Endothelial cell of umbilical vein (primary cell): ENCODE measurements around the gene WLS. TPM values are rescaled to one million over a fixed set of nuclear protein-coding genes. Genes with fewer than 3 reads are reported as not detected.

Experiments
- BruUV-seq: library from RNA; stranded (reverse); fragments of 400-500 nt; replicated peaks from 2 replicates; lab custom pipeline; 2021; lab: Mats Ljungman, UMichigan
- CTCF ChIA-PET: fragments of 300-600, 350-600 bp; sonication (Branson Sonifier 250); formaldehyde crosslinking; loops from one replicate; lab custom pipeline; 2021; ENCODE audit warnings: antibody characterized with exemption, inconsistent platforms; lab: Charles Lee
- POLR2A ChIA-PET: fragments of 300-600, 350-600 bp; sonication (Branson Sonifier 250); formaldehyde crosslinking; loops from one replicate; lab custom pipeline; 2021; ENCODE audit warnings: antibody characterized with exemption, inconsistent platforms; lab: Charles Lee
- DNase-seq: peaks from one replicate; pipeline ENCODE4 v3.0.0-alpha.2; 2011; ENCODE audit warnings: low read depth, low spot score
- FAIRE-seq: peaks from 2 replicates; lab custom pipeline; 2011; peaks lifted over from hg19 to GRCh38; lab: Jason Lieb, UNC
- H2AFZ ChIP-seq: 2 replicates; pipeline ENCODE4 v1.6.0; 2012; ENCODE audit warnings: low read depth, low read length, control low read depth, inconsistent platforms
- H3K27ac ChIP-seq: 2 replicates; pipeline ENCODE4 v1.5.1; 2011; ENCODE audit warnings: low read depth, mild to moderate bottlenecking, control low read depth, low read length, moderate library complexity; ENCODE audit not compliant: insufficient read depth
- H3K27me3 ChIP-seq, 2 experiments: 2 replicates each; pipeline versions ENCODE4 v1.6.0 to v1.6.1; 2011; ENCODE audit warnings: low read length in 2 of 2, mixed read lengths in 1 of 2; ENCODE audit not compliant: control insufficient read depth in 2 of 2, insufficient read depth in 2 of 2
- H3K36me3 ChIP-seq, 2 experiments: 2 replicates in 1 of 2; 3 replicates in 1 of 2; pipeline ENCODE4 v1.5.1; 2011; ENCODE audit warnings: low read length in 2 of 2, mild to moderate bottlenecking in 1 of 2, moderate library complexity in 1 of 2; ENCODE audit not compliant: control insufficient read depth in 2 of 2, insufficient read depth in 2 of 2; ENCODE audit errors: extremely low read depth in 1 of 2
- H3K4me1 ChIP-seq: 3 replicates; pipeline ENCODE4 v1.5.1; 2011; ENCODE audit warnings: mild to moderate bottlenecking, low read length; ENCODE audit not compliant: control insufficient read depth, insufficient read depth; ENCODE audit errors: extremely low read depth
- H3K4me2 ChIP-seq: 2 replicates; pipeline ENCODE4 v1.6.1; 2011; ENCODE audit warnings: low read length, control low read depth, mixed read lengths; ENCODE audit not compliant: insufficient read depth
- H3K4me3 ChIP-seq, 3 experiments: fragments of 200-600 bp in 1 of 3; sonication (generic), shearing (Covaris generic) in 1 of 3; replicated peaks in 1 of 3; 2 replicates each; pipeline ENCODE4 v1.5.1; 2011 to 2016; ENCODE audit warnings: control low read depth in 3 of 3, low read length in 3 of 3, mild to moderate bottlenecking in 2 of 3, inconsistent platforms in 1 of 3, low read depth in 1 of 3, moderate library complexity in 1 of 3; ENCODE audit not compliant: insufficient read depth in 1 of 3
- H3K79me2 ChIP-seq: 2 replicates; pipeline ENCODE4 v1.6.0; 2012; ENCODE audit warnings: low read length, inconsistent platforms; ENCODE audit not compliant: control insufficient read depth, insufficient read depth
- H3K9ac ChIP-seq: replicated peaks from 2 replicates; pipeline ENCODE3; 2011; ENCODE audit warnings: low read length, control low read depth; ENCODE audit not compliant: insufficient read depth; ENCODE audit errors: extremely low read depth
- H3K9me1 ChIP-seq: replicated peaks from 3 replicates; pipeline ENCODE4 v1.6.0; 2011; ENCODE audit warnings: mild to moderate bottlenecking, low read length; ENCODE audit not compliant: control insufficient read depth, insufficient read depth; ENCODE audit errors: extremely low read depth
- H3K9me3 ChIP-seq: replicated peaks from 2 replicates; pipeline ENCODE4 v1.5.1; 2012; ENCODE audit warnings: low read length, inconsistent platforms; ENCODE audit not compliant: control insufficient read depth, insufficient read depth
- H4K20me1 ChIP-seq: replicated peaks from 2 replicates; pipeline ENCODE3; 2011; ENCODE audit warnings: mild to moderate bottlenecking, low read length; ENCODE audit not compliant: control insufficient read depth, insufficient read depth; ENCODE audit errors: extremely low read depth
- CTCF ChIP-seq, 2 donors: IDR thresholded peaks; 1 replicate in 1 of 2; 2 replicates in 1 of 2; pipeline ENCODE4 v1.5.1; 2011; ENCODE audit warnings: low read length in 2 of 2, mild to moderate bottlenecking in 2 of 2, moderate library complexity in 2 of 2, control low read depth in 1 of 2, inconsistent platforms in 1 of 2, low read depth in 1 of 2; ENCODE audit not compliant: insufficient read depth in 1 of 2; ENCODE audit errors: extremely low read depth in 1 of 2
- EZH2 ChIP-seq: IDR thresholded peaks from 2 replicates; pipeline ENCODE4 v1.6.1; 2012; ENCODE audit warnings: borderline replicate concordance, low read depth, mild to moderate bottlenecking, moderate library complexity, low read length, inconsistent platforms; ENCODE audit not compliant: severe bottlenecking
- FOS ChIP-seq: IDR thresholded peaks from 2 replicates; pipeline ENCODE4 v1.6.1; 2011; ENCODE audit warnings: mild to moderate bottlenecking, low read length, moderate library complexity, borderline replicate concordance; ENCODE audit not compliant: insufficient read depth
- GATA2 ChIP-seq: IDR thresholded peaks from 2 replicates; pipeline ENCODE4 v1.7.0; 2011; ENCODE audit warnings: low read depth, mild to moderate bottlenecking, moderate library complexity, mixed read lengths, low read length; ENCODE audit not compliant: insufficient read length, insufficient read depth
- JUN ChIP-seq: IDR thresholded peaks from 2 replicates; pipeline ENCODE4 v1.6.1; 2011; ENCODE audit warnings: borderline replicate concordance, low read depth; ENCODE audit not compliant: insufficient read length, insufficient read depth
- MAX ChIP-seq: IDR thresholded peaks from 2 replicates; pipeline ENCODE4 v1.6.1; 2011; ENCODE audit not compliant: insufficient read depth, insufficient read length
- MYC ChIP-seq: IDR thresholded peaks from one replicate; pipeline ENCODE4 v1.6.1; 2011; ENCODE audit warnings: mild to moderate bottlenecking, low read depth, low read length
- POLR2A ChIP-seq: IDR thresholded peaks from 2 replicates; pipeline ENCODE4 v1.6.1; 2012; ENCODE audit warnings: low read depth, mild to moderate bottlenecking, control low read depth, low read length
- POLR2AphosphoS5 ChIP-seq: IDR thresholded peaks from 2 replicates; pipeline ENCODE4 v1.6.1; 2012; ENCODE audit warnings: low read depth, mild to moderate bottlenecking, control low read depth, low read length, moderate library complexity; ENCODE audit not compliant: insufficient read depth
- dilution Hi-C: fragments of 300-500 bp; cut with MboI; formaldehyde crosslinking; loops from one replicate; pipeline ENCODE4 v1.15.0; 2019; ENCODE audit warnings: low sequenced_read_pairs; ENCODE audit not compliant: extremely low pct_ligation_motif_present
- intact Hi-C: fragments of 100-400 bp; cut with micrococcal nuclease; formaldehyde crosslinking; loops from one replicate; pipeline ENCODE4 v1.10.0; 2022
- polyA plus RNA-seq, 4 experiments: library from polyadenylated mRNA; depleted of rRNA in 3 of 4; stranded (reverse) in 3 of 4; unstranded in 1 of 4; fragments of >200 nt; gene quantifications; 2 replicates each; pipeline versions ENCODE4 v1.2.1 to v1.2.3, GENCODE V29; 2011 to 2012; ENCODE audit warnings: missing spikeins in 1 of 4
- total RNA-seq: library from RNA; stranded (reverse); gene quantifications from 2 replicates; pipeline ENCODE4 v1.2.3, GENCODE V29; 2021

WLS gene
- total and polyA plus RNA-seq, 2 donors (not counting 3 experiments of a cell fraction or from before 2014, with no cell fraction given): 121 to 199 TPM

- intact Hi-C loops (no loop called here), dilution Hi-C loops (no loop called here)
- no peak overlapping the region for H3K9ac ChIP-seq
- TF ChIP-seq JUN (no peak), FOS (no peak), EZH2 (no peak), GATA2 (no peak), MAX (no peak), POLR2A (no peak), POLR2AphosphoS5 (no peak), CTCF (IDR thresholded peaks at IDR 0.05; ENCODE audit: extremely low read depth in 1 of 2, insufficient read depth in 1 of 2, low read depth in 1 of 2, low read length in 2 of 2) (no peak), MYC (no peak)
- H3K79me2 ChIP-seq: no peaks in the 10 kb centered on the region
- H3K36me3 ChIP-seq: no peaks in the 10 kb centered on the region
- H3K9me3 ChIP-seq: no peaks in the 10 kb centered on the region
- H4K20me1 ChIP-seq: no peaks in the 10 kb centered on the region
- no TSS peak for BruUV-seq
- ChIA-PET CTCF (no interaction called here), POLR2A (no interaction called here)
- no peaks in the 10 kb centered on the region for H3K27me3 ChIP-seq
- peaks cover 7% of the 10 kb centered on the region for H3K4me1 ChIP-seq
- FAIRE-seq: no peak
- H2AFZ ChIP-seq: no peak overlapping the region
- DNase-seq: no peak
- H3K9me1 ChIP-seq: no peaks in the 10 kb centered on the region
- no peak overlapping the region for H3K4me2 ChIP-seq
- no peak overlapping the region for H3K4me3 ChIP-seq
- H3K27ac ChIP-seq: no peak overlapping the region
Observed at GRCh38 chr1:68100571-68100970, 131.8 kb downstream of the WLS start.
